Type B pancreatic cell (in vitro differentiated cells): ENCODE data around the gene CHD9NB. TPM values are rescaled to one million over a fixed set of nuclear protein-coding genes. Genes with fewer than 3 reads are reported as not detected.

Source experiments
- DNase-seq: peaks from one replicate; pipeline ENCODE4 v3.0.0; 2021; ENCODE audit warnings: mixed read lengths; ENCODE audit not compliant: unreplicated experiment; ENCODE audit errors: extremely low spot score
- H3K27ac Mint-ChIP-seq: 2 replicates; pipeline ENCODE4 v1.8.0; 2021; ENCODE audit warnings: mild to moderate bottlenecking, mixed read lengths
- H3K27me3 Mint-ChIP-seq: 2 replicates; pipeline ENCODE4 v1.8.0; 2021; ENCODE audit warnings: mixed read lengths
- H3K36me3 Mint-ChIP-seq: 2 replicates; pipeline ENCODE4 v1.8.0; 2021; ENCODE audit warnings: mixed read lengths
- H3K4me1 Mint-ChIP-seq: one replicate; pipeline ENCODE4 v1.8.0; 2021; ENCODE audit warnings: mixed read lengths; ENCODE audit not compliant: unreplicated experiment
- H3K4me3 Mint-ChIP-seq: 2 replicates; pipeline ENCODE4 v1.8.0; 2021; ENCODE audit warnings: mild to moderate bottlenecking, mixed read lengths
- H3K9me3 Mint-ChIP-seq: 2 replicates; pipeline ENCODE4 v1.8.0; 2021; ENCODE audit warnings: mixed read lengths
- total RNA-seq: library from RNA; stranded (reverse); gene quantifications from 2 replicates; pipeline ENCODE4 v1.2.1, GENCODE V29; 2021; ENCODE audit warnings: low replicate concordance
- TF ChIP-seq, protein P1 (sequence below): fragments of 200-600 bp; sonication (generic); conservative IDR thresholded peaks from 2 replicates; pipeline ENCODE4 v1.5.0; 2021; ENCODE audit warnings: antibody characterized with exemption, mild to moderate bottlenecking

Gene CHD9NB
- total RNA-seq, 1 donor from 2014 or later = 4.4 TPM

GRCh38 chr16:53059672-53060071, 7.0 kb upstream of the CHD9NB start:
- no peaks in the 10 kb centered on the region for H3K9me3 Mint-ChIP-seq
- no peak for DNase-seq
- TF ChIP-seq, protein P1, sequence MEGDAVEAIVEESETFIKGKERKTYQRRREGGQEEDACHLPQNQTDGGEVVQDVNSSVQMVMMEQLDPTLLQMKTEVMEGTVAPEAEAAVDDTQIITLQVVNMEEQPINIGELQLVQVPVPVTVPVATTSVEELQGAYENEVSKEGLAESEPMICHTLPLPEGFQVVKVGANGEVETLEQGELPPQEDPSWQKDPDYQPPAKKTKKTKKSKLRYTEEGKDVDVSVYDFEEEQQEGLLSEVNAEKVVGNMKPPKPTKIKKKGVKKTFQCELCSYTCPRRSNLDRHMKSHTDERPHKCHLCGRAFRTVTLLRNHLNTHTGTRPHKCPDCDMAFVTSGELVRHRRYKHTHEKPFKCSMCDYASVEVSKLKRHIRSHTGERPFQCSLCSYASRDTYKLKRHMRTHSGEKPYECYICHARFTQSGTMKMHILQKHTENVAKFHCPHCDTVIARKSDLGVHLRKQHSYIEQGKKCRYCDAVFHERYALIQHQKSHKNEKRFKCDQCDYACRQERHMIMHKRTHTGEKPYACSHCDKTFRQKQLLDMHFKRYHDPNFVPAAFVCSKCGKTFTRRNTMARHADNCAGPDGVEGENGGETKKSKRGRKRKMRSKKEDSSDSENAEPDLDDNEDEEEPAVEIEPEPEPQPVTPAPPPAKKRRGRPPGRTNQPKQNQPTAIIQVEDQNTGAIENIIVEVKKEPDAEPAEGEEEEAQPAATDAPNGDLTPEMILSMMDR = no peak
- no peak overlapping the region for H3K27ac Mint-ChIP-seq
- no peak overlapping the region for H3K4me3 Mint-ChIP-seq
- H3K4me1 Mint-ChIP-seq = peaks cover 24% of the 10 kb centered on the region
- H3K36me3 Mint-ChIP-seq = peaks cover 9% of the 10 kb centered on the region
- no peaks in the 10 kb centered on the region for H3K27me3 Mint-ChIP-seq

GRCh38 chr16:53058882-53059281, 6.2 kb upstream of the CHD9NB start:
- TF ChIP-seq, protein P1 = no peak
- Mint-ChIP-seq H3K4me3 (no peak overlapping the region), H3K36me3 (peaks cover 9% of the 10 kb centered on the region), H3K27ac (no peak overlapping the region), H3K9me3 (no peaks in the 10 kb centered on the region), H3K27me3 (no peaks in the 10 kb centered on the region), H3K4me1 (peaks cover 20% of the 10 kb centered on the region)
- no peak for DNase-seq

DNA sequence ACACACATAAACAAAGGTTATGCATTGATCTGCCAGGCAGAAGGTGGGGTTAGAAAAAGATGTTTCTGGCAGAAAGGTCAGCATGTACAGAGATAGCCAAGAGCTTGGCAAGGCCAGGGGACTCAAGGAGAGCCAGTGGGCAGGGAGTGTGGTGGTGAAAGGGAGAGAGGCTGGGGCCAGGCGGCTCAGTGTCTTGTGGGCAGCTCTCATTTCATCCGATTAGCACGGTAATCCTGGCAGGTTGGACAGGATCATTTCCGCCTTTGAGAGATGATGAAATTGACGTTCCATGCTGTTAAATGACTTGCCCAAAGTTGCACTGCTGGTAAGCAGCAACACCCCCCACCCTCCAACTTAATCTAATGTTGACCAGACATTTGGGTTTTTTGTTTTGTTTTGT, 5.7 kb upstream of the CHD9NB start:
- Mint-ChIP-seq H3K4me1 (peaks cover 20% of the 10 kb centered on the region), H3K27me3 (no peaks in the 10 kb centered on the region), H3K27ac (no peak overlapping the region), H3K9me3 (no peaks in the 10 kb centered on the region), H3K36me3 (peaks cover 9% of the 10 kb centered on the region), H3K4me3 (no peak overlapping the region)
- TF ChIP-seq, protein P1 = no peak
- DNase-seq = no peak

DNA sequence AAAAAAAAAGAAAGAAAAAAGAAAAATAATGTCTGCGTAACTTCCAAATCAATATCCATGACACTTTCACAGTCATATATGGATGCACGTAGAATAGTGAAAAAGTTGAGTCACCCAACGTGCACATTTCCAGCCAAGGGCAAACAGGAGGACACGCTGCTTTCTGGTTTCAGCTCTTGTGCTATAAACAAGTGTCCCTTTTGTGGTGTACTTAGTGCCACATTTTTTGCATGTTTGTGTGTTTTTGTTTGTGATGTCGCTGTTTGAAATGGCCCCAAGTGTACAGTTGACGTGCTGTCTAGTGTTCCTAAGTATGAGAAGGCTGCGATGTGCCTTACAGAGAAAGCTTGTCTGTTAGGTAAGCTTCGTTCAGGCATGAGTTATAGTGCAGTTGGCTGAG, 5.0 kb upstream of the CHD9NB start:
- Mint-ChIP-seq H3K9me3 (no peaks in the 10 kb centered on the region), H3K27me3 (no peaks in the 10 kb centered on the region), H3K36me3 (peaks cover 9% of the 10 kb centered on the region), H3K27ac (no peak overlapping the region), H3K4me1 (peaks cover 24% of the 10 kb centered on the region), H3K4me3 (peak overlapping the region; percentile 24)
- no peak for DNase-seq
- TF ChIP-seq, protein P1 = no peak

DNA sequence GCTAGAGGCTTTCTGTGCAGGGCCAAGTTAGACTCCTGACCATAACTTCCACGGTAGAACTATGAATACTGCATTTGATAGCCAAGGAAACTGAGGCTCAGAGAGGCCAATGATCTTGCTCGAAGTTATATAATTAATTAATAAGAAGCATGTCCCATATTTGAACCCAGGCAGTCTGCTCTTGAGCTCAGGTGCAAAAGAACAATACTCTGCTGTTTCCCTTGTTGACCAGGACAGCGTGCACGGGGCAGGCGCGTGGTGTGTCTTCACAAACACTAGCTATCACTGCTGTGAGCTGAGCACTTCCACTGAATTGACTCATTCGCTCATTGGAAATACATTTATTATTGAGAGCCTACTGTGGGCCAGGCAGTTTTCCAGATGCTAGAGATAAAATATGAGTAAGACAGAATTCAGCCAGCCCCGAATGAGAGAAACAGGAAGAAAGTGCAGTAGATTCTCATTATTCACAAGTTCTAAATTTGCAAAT, 3.7 kb upstream of the CHD9NB start:
- Mint-ChIP-seq H3K4me1 (peaks cover 23% of the 10 kb centered on the region), H3K36me3 (peaks cover 9% of the 10 kb centered on the region), H3K4me3 (no peak overlapping the region), H3K9me3 (no peaks in the 10 kb centered on the region), H3K27me3 (no peaks in the 10 kb centered on the region), H3K27ac (no peak overlapping the region)
- no peak for DNase-seq
- TF ChIP-seq, protein P1 = no peak
